WTC11 (cell line): Measurements from ENCODE around the gene PARVG.

Experiments
- ATF1 ChIP-seq: sonication (generic); formaldehyde crosslinking; IDR thresholded peaks from 2 replicates; pipeline ENCODE4 v1.8.1; 2023; ENCODE audit warnings: mild to moderate bottlenecking, moderate library complexity, missing genetic modification reagents
- SP1 ChIP-seq: sonication (generic); formaldehyde crosslinking; conservative IDR thresholded peaks from 2 replicates; pipeline ENCODE4 v1.8.1; 2022; ENCODE audit warnings: missing genetic modification reagents
- TEAD4 ChIP-seq: sonication (generic); formaldehyde crosslinking; IDR thresholded peaks from 2 replicates; pipeline ENCODE4 v1.8.0; 2022; ENCODE audit warnings: mild to moderate bottlenecking, missing genetic modification reagents
- TF ChIP-seq, protein P1 (sequence below): fragments of 200-600 bp; IDR thresholded peaks from 2 replicates; pipeline ENCODE4 v1.8.0; 2022; ENCODE audit warnings: antibody characterized with exemption
- TF ChIP-seq, protein P2 (sequence below): sonication (generic); formaldehyde crosslinking; IDR thresholded peaks from 2 replicates; pipeline ENCODE4 v1.8.0; 2022; ENCODE audit warnings: mild to moderate bottlenecking, missing genetic modification reagents
- TF ChIP-seq, protein P3 (sequence below): sonication (generic); formaldehyde crosslinking; IDR thresholded peaks from 2 replicates; pipeline ENCODE4 v1.8.1; 2022; ENCODE audit warnings: low read depth, mild to moderate bottlenecking, moderate library complexity, missing genetic modification reagents, borderline replicate concordance
- TF ChIP-seq, protein P4 (sequence below): sonication (generic); formaldehyde crosslinking; IDR thresholded peaks from 2 replicates; pipeline ENCODE4 v1.8.1; 2022; ENCODE audit warnings: mild to moderate bottlenecking, moderate library complexity, missing genetic modification reagents

DNA sequence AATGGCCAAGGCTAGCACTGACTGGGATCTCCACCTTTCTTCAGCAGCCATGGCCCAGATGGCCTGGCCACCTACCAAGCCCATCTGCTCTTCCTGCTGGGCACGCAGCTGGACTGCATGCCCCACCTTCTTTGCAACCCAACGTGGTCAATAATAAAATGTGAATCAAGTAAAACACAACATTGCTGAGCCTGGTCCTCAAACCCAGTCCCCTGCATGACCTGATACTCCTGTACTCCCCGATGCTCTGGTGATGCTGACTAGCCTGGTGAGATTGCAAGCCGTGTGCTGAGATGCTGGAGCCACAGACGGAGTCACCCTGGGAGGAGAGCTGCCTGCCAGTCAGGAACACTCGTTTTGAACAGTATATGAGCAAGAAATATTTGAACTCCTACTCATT lies 34.0 kb downstream of the PARVG start:
- TF ChIP-seq, protein P1, sequence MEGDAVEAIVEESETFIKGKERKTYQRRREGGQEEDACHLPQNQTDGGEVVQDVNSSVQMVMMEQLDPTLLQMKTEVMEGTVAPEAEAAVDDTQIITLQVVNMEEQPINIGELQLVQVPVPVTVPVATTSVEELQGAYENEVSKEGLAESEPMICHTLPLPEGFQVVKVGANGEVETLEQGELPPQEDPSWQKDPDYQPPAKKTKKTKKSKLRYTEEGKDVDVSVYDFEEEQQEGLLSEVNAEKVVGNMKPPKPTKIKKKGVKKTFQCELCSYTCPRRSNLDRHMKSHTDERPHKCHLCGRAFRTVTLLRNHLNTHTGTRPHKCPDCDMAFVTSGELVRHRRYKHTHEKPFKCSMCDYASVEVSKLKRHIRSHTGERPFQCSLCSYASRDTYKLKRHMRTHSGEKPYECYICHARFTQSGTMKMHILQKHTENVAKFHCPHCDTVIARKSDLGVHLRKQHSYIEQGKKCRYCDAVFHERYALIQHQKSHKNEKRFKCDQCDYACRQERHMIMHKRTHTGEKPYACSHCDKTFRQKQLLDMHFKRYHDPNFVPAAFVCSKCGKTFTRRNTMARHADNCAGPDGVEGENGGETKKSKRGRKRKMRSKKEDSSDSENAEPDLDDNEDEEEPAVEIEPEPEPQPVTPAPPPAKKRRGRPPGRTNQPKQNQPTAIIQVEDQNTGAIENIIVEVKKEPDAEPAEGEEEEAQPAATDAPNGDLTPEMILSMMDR = no peak
- TF ChIP-seq, protein P2, sequence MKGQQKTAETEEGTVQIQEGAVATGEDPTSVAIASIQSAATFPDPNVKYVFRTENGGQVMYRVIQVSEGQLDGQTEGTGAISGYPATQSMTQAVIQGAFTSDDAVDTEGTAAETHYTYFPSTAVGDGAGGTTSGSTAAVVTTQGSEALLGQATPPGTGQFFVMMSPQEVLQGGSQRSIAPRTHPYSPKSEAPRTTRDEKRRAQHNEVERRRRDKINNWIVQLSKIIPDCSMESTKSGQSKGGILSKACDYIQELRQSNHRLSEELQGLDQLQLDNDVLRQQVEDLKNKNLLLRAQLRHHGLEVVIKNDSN = no peak
- TF ChIP-seq, protein P3, sequence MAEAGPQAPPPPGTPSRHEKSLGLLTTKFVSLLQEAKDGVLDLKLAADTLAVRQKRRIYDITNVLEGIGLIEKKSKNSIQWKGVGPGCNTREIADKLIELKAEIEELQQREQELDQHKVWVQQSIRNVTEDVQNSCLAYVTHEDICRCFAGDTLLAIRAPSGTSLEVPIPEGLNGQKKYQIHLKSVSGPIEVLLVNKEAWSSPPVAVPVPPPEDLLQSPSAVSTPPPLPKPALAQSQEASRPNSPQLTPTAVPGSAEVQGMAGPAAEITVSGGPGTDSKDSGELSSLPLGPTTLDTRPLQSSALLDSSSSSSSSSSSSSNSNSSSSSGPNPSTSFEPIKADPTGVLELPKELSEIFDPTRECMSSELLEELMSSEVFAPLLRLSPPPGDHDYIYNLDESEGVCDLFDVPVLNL = no peak
- no peak for TF ChIP-seq TEAD4 (CRISPR knock-in tag)
- TF ChIP-seq, protein P4, sequence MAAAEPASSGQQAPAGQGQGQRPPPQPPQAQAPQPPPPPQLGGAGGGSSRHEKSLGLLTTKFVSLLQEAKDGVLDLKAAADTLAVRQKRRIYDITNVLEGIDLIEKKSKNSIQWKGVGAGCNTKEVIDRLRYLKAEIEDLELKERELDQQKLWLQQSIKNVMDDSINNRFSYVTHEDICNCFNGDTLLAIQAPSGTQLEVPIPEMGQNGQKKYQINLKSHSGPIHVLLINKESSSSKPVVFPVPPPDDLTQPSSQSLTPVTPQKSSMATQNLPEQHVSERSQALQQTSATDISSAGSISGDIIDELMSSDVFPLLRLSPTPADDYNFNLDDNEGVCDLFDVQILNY = no peak
- no peak for TF ChIP-seq SP1 (CRISPR knock-in tag)
- TF ChIP-seq ATF1 (CRISPR knock-in tag) = no peak
